ENCODE data around the gene TRIM2. TPM values are rescaled to one million over a fixed set of nuclear protein-coding genes. Genes with fewer than 3 reads are reported as not detected.

Gene TRIM2
- total RNA-seq, 2 experiments from 2014 or later: not detected

DNA sequence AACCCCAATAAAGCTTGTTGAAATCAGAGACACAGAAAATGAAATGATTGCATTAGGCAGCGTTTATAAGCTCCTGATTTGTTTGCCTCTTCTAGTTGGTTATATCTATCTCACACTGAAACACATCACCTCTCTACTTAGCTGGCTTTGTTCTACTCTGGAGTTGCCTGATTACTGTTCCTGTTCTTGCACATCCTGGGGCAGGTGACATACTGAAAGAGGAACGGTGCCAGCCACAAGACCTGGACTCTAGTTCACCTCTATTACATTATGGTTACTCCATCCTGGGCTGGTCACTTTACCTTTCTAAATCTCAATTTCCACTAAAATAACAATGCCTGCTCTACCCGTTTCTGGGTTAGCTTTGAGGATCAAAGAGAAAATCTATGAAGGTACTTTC is 47.9 kb downstream of the TRIM2 start:
- H3K4me3 Mint-ChIP-seq: no peak overlapping the region
- CTCF ChIA-PET: no interaction called here
- H3K27ac Mint-ChIP-seq: no peak overlapping the region
- H3K9me3 Mint-ChIP-seq (ENCODE audit: low read depth): no peaks in the 10 kb centered on the region
- DNase-seq (no peak), ATAC-seq (no peak)
- H3K4me1 Mint-ChIP-seq: peaks cover 11% of the 10 kb centered on the region
- no peaks in the 10 kb centered on the region for H3K36me3 Mint-ChIP-seq
- H3K27me3 Mint-ChIP-seq: peaks cover 22% of the 10 kb centered on the region

DNA sequence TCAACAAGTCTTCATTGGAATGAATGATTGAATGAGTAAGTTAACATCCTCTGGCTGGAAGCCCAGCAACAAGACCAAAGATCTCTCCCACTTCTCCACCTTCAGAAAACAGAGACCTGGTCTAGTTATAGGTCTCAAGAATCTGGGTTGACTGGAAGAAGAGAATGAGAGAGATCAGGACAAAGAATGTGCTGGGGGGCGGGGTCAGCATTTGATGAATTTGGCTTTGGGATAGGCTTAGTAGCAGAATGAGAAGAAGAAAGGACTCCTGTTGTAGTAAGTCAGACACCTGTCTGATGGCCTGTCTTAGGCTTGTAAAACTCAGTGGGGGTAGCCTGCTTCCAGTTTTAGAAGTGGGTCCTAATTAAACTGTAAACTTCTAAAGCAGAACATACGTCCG is 51.0 kb downstream of the TRIM2 start:
- Mint-ChIP-seq H3K4me3 (no peak overlapping the region), H3K27me3 (peaks cover 18% of the 10 kb centered on the region), H3K36me3 (no peaks in the 10 kb centered on the region), H3K4me1 (no peaks in the 10 kb centered on the region), H3K9me3 (ENCODE audit: low read depth) (no peaks in the 10 kb centered on the region), H3K27ac (no peak overlapping the region)
- DNase-seq (no peak), ATAC-seq (no peak)
- CTCF ChIA-PET: no interaction called here

DNA sequence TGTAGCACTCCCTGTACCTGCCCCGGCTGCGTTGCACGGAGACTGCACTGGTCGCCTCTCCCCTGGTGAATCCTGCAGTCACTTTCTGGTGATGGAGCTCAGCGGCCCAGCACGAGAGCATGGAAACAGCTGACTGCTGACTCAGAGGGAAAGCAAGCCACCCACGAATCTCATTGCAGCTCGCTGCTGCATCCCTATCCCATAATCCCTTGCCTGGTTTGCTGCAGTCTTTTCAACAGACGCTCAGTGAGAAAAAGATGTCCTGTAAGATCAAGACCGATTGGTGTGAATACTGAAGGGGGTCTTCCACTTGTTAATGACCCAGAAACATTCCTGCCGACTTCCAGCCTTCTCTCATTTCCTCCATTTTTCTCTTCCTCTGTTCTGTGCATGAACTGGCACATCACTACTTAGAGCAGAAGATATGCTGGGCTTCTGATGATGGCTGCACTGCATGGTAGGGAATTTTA is 52.9 kb downstream of the TRIM2 start:
- peak; percentile 51 for DNase-seq

DNA sequence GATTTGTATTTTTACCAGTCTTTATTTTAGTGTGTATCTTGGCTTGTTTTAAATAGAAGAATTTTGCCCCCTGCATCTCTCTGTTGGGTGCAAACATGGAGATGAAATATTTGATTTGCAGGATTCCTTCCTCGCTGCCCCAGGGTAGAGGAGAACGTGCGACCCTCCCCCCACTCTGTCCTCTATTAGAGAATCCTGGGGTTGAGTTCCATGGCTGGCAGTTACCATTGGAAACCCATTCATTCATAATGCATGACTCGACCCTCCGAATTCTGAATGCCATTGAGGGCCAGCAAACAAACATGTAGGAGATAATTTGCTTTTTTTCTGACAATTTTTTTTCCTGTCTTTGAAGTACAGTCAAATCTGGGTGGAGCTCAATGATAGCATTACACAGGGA is 53.7 kb downstream of the TRIM2 start:
- DNase-seq (no peak), ATAC-seq (no peak)
- H3K9me3 Mint-ChIP-seq (ENCODE audit: low read depth): no peaks in the 10 kb centered on the region
- no peak overlapping the region for H3K4me3 Mint-ChIP-seq
- no peaks in the 10 kb centered on the region for H3K4me1 Mint-ChIP-seq
- no peak overlapping the region for H3K27ac Mint-ChIP-seq
- CTCF ChIA-PET: interaction anchor here (1.5 kb wide), 1 partner anchor 130 kb away, joined by 3 read pairs; no protein-coding TSS in a partner anchor
- no peaks in the 10 kb centered on the region for H3K36me3 Mint-ChIP-seq
- peaks cover 22% of the 10 kb centered on the region for H3K27me3 Mint-ChIP-seq

More for the DNA sequence above, 52.9 kb downstream of the TRIM2 start:
- no peak overlapping the region for H3K4me3 Mint-ChIP-seq
- no peak for ATAC-seq
- peaks cover 22% of the 10 kb centered on the region for H3K27me3 Mint-ChIP-seq
- no peaks in the 10 kb centered on the region for H3K9me3 Mint-ChIP-seq (ENCODE audit: low read depth)
- no peaks in the 10 kb centered on the region for H3K4me1 Mint-ChIP-seq
- CTCF ChIA-PET: no interaction called here
- H3K36me3 Mint-ChIP-seq: no peaks in the 10 kb centered on the region
- no peak overlapping the region for H3K27ac Mint-ChIP-seq

DNA sequence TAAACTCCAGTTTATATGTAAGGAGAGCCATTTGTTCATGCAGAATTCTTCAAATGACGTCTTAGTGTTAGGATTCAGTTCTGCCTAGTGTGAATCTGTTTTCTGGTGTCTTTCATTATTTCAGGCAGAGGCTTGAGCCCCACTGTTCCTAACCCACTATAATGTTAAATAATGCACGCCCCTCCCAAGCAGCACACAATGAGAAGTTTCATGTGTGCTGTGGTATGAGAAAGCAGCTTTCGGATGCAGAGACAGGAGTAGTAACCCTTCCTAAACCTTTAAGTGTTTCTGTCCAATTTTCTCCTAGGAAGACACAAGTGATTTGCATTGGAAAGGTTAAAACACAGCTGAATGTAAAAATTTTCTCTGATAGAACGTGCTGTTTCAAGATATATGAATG is 54.5 kb downstream of the TRIM2 start:
- ATAC-seq: no peak
- H3K9me3 Mint-ChIP-seq (ENCODE audit: low read depth): no peaks in the 10 kb centered on the region
- CTCF ChIA-PET: interaction anchor here (1.5 kb wide), 1 partner anchor 131 kb away, joined by 3 read pairs; no protein-coding TSS in a partner anchor

DNA sequence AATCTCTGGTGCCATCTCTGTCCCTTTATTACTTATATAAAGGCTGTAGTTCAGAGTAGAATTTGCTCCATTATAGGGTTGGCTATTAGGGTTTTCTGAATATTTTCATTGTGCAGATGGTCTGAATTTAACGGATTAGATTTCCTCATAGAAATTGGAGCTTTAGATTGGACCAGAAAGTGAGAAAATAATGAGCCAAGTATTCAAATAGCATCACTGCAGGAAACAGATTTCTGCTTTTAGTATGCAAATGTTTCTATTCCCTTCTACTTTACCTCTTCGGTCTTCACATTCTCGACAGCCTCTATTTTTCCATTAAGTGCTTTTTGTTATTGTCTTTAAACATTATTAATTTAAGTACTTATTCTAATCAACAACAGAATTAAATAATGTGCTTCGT is 55.4 kb downstream of the TRIM2 start:
- no peaks in the 10 kb centered on the region for H3K36me3 Mint-ChIP-seq
- H3K4me1 Mint-ChIP-seq: no peaks in the 10 kb centered on the region
- H3K9me3 Mint-ChIP-seq (ENCODE audit: low read depth): no peaks in the 10 kb centered on the region
- ATAC-seq (no peak), DNase-seq (no peak)
- CTCF ChIA-PET: interaction anchor here (0.5 kb wide), 1 partner anchor 57 kb away, joined by 3 read pairs; no protein-coding TSS in a partner anchor
- no peak overlapping the region for H3K27ac Mint-ChIP-seq
- H3K4me3 Mint-ChIP-seq: no peak overlapping the region
- peaks cover 22% of the 10 kb centered on the region for H3K27me3 Mint-ChIP-seq

More for the DNA sequence above, 54.5 kb downstream of the TRIM2 start:
- no peaks in the 10 kb centered on the region for H3K4me1 Mint-ChIP-seq
- no peak overlapping the region for H3K4me3 Mint-ChIP-seq
- H3K36me3 Mint-ChIP-seq: no peaks in the 10 kb centered on the region
- peaks cover 22% of the 10 kb centered on the region for H3K27me3 Mint-ChIP-seq
- H3K27ac Mint-ChIP-seq: no peak overlapping the region
- no peak for DNase-seq

DNA sequence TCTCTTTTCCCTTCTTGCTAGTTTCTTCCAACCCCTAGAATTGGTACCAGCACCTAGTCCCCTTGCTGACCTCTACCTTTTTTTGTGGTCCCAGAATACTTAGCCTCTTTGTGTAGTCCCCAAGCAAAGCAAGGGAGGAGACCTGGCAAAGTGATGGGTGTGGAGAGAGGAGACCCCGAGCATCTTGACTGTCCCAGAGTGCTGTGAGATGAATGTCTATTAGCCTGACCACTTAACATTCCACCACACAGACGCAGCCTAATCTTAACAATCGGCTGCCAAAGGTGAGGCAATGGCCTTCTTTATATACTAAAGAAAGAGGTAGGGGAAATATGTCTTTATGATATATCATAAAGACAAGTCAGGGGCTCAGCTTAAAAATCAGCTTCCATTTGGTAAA is 55.9 kb downstream of the TRIM2 start:
- DNase-seq: no peak
- CTCF ChIA-PET: interaction anchor here (0.5 kb wide), 1 partner anchor 56 kb away, joined by 3 read pairs; no protein-coding TSS in a partner anchor
- Mint-ChIP-seq H3K4me3 (no peak overlapping the region), H3K9me3 (ENCODE audit: low read depth) (no peaks in the 10 kb centered on the region), H3K36me3 (no peaks in the 10 kb centered on the region), H3K27me3 (peaks cover 18% of the 10 kb centered on the region), H3K27ac (no peak overlapping the region), H3K4me1 (no peaks in the 10 kb centered on the region)
- ATAC-seq: no peak

DNA sequence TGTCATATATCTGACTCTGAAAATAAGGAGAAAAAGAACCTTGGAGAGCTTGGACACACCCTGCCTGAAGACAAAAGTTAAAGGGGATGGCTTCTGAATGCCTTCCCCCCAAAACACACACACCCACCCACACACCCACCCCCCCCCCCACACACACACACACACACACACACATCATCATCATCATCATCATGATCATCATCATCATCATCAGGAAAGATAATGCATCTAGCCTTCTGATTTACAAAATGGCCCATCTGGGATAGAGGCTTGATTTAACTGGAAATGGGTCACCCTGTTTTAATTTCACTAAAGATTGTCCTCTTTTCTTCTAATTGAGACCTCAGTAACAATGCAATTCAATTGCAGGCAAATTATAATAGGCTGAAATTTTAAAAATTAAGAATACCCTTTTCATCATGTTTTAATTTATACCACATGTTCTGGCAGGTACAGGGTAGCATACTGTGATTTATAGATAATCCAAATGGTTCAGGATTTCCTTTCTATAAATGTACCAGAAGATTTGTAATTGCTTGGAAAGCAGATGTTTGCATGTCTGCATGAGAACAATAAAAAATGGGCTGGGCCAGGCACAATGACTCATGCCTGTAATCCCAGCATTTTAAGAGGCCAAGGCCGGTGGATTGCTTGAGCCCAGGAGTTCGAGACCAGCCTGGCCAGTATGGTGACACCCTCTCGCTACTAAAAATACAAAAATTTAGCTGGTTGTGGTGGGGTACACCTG is 56.5 kb downstream of the TRIM2 start:
- no peak for ATAC-seq
- Mint-ChIP-seq H3K4me3 (no peak overlapping the region), H3K27ac (no peak overlapping the region), H3K27me3 (peaks cover 13% of the 10 kb centered on the region), H3K36me3 (no peaks in the 10 kb centered on the region), H3K4me1 (no peaks in the 10 kb centered on the region), H3K9me3 (ENCODE audit: low read depth) (no peaks in the 10 kb centered on the region)
- CTCF ChIA-PET: interaction anchor here (0.5 kb wide), 1 partner anchor 56 kb away, joined by 3 read pairs; no protein-coding TSS in a partner anchor
- no peak for DNase-seq

DNA sequence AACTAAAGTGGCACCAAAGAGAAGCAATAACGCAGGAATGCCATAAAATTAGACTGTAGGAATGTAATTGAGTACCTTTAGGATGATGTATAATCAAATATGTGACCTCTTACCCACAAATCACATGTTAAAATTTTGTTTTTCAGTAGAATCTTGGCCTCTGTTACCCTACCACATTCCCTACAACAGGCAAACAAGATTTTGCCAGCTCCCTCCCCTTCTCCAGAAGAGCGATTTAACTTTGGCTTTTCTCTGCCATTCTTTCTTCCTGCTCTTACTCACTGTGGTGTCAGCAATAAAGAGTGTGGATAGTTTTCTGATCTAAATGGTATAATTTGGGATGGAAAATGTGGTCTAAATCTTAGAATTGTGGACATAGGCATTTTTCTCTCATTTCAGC is 57.2 kb downstream of the TRIM2 start:
- CTCF ChIA-PET: no interaction called here
- H3K4me3 Mint-ChIP-seq: no peak overlapping the region
- no peak for ATAC-seq

DNA sequence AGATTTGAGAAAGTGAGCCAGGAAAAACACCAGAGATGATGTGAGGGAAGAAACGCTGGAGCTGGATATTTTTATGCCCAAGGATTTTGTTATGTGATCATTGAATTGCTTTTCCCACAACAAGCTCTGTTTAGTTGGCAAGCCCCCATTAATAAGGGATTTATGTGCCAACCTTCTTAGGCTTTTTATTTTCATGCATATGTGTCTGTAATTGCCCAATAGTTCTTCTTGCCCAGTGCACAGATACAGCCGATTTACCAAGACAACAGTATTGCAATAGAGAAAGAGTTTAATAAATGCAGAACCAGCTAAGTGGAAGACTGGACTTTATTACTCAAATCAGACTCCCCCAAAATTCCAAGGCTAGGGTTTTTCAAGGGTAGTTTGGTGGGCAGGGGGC is 57.7 kb downstream of the TRIM2 start:
- peaks cover 9% of the 10 kb centered on the region for H3K27me3 Mint-ChIP-seq

More for the DNA sequence above, 57.2 kb downstream of the TRIM2 start:
- Mint-ChIP-seq H3K36me3 (no peaks in the 10 kb centered on the region), H3K9me3 (ENCODE audit: low read depth) (no peaks in the 10 kb centered on the region), H3K27ac (no peak overlapping the region), H3K4me1 (no peaks in the 10 kb centered on the region), H3K27me3 (peaks cover 9% of the 10 kb centered on the region)
- no peak for DNase-seq

DNA sequence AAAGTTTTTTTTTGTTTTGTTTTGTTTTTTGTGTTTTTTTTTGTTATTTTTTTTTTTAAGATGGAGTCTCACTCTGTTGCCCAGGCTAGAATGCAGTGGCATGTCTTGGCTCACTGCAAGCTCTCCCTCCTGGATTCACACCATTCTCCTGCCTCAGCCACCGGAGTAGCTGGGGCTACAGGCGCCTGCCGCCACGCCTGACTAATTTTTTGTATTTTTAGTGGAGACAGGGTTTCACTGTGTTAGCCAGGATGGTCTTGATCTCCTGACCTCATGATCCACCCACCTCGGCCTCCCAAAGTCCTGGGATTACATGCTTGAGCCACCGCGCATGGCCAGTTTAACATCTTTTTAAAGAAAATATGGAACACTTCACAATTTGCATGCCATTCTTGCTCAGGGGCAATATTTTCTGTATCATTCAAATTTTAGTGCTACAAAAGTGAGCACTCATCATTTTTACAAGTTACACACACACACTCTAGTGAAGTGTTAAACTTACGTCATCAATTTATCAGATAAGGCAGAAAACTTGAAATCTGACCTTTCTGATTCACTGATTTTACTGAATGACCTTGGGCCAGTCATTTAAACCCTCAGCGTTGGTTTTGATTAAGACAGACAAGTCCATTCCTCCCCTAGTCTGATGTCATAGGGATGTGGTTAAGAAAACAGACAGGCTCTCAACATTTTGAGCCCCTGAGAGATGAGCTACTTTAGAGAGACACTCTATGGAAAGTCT is 61.2 kb downstream of the TRIM2 start:
- ATAC-seq: no peak
- CTCF ChIA-PET: no interaction called here

More for the DNA sequence above, 57.7 kb downstream of the TRIM2 start:
- CTCF ChIA-PET: no interaction called here
- Mint-ChIP-seq H3K27ac (no peak overlapping the region), H3K4me3 (no peak overlapping the region), H3K9me3 (ENCODE audit: low read depth) (no peaks in the 10 kb centered on the region), H3K36me3 (no peaks in the 10 kb centered on the region), H3K4me1 (no peaks in the 10 kb centered on the region)
- DNase-seq (no peak), ATAC-seq (no peak)

DNA sequence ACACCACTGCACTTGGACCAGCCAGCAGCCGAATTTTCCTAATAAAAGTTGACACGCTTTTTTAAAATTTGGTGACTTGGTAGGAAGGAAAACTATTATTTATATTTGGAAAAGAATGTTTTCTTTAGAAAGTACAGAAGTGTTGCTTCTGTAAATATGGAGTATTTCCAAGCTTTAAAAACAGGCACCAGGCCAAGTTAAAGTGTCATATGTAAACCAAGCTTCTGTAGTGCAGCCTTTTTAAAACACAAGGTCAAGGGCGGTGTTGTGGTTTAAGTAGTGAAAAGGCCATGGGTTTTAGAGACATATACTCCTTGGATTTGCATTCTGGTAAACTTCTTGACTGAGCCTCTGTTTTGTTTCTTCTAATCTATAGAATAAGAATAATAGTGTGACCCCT is 62.7 kb downstream of the TRIM2 start:
- Mint-ChIP-seq H3K27ac (no peak overlapping the region), H3K9me3 (ENCODE audit: low read depth) (no peaks in the 10 kb centered on the region), H3K27me3 (peaks cover 2% of the 10 kb centered on the region), H3K36me3 (no peaks in the 10 kb centered on the region), H3K4me1 (peaks cover 2% of the 10 kb centered on the region), H3K4me3 (no peak overlapping the region)
- DNase-seq (no peak), ATAC-seq (no peak)
- CTCF ChIA-PET: no interaction called here

More for the DNA sequence above, 61.2 kb downstream of the TRIM2 start:
- H3K4me1 Mint-ChIP-seq: peaks cover 2% of the 10 kb centered on the region
- no peak overlapping the region for H3K4me3 Mint-ChIP-seq
- peaks cover 5% of the 10 kb centered on the region for H3K27me3 Mint-ChIP-seq
- no peak overlapping the region for H3K27ac Mint-ChIP-seq
- no peak for DNase-seq
- H3K36me3 Mint-ChIP-seq: no peaks in the 10 kb centered on the region
- H3K9me3 Mint-ChIP-seq (ENCODE audit: low read depth): no peaks in the 10 kb centered on the region

DNA sequence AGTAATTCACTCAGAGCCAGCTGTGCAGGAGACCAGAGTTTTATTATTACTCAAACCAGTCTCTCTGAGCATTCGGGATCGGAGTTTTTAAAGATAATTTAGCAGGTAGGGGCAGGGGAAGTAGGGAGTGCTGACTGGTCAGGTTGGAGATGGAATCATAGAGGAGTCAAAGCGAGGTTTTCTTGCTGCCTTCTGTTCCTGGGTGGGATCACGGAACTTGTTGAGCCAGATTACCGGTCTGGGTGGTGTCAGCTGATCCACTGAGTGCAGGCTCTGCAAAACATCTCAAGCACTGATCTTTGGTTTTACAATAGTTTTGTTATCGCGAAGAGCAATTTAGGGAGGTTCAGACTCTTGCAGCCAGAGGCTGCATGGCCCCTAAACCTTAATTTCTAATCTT is 63.6 kb downstream of the TRIM2 start:
- H3K9me3 Mint-ChIP-seq (ENCODE audit: low read depth): no peaks in the 10 kb centered on the region
- H3K27me3 Mint-ChIP-seq: peaks cover 2% of the 10 kb centered on the region
- no peak overlapping the region for H3K27ac Mint-ChIP-seq
- H3K4me1 Mint-ChIP-seq: peaks cover 2% of the 10 kb centered on the region
- CTCF ChIA-PET: interaction anchor here (1.1 kb wide), 1 partner anchor 35 kb away, joined by 3 read pairs; no protein-coding TSS in a partner anchor
- no peaks in the 10 kb centered on the region for H3K36me3 Mint-ChIP-seq
- no peak for DNase-seq
- H3K4me3 Mint-ChIP-seq: no peak overlapping the region
- no peak for ATAC-seq

Measured in activated CD8-positive, alpha-beta memory T cell treated with anti-CD3 and anti-CD28 coated beads, Interleukin-2, amount 10 ng/mL, durations not matched to agents 7 days and 5 days (primary cell).